T-helper 1 cell treated with Interleukin-12 subunit alpha and Interleukin-12 subunit beta and Interleukin-4 antibody, amounts not matched to agents 30 ng/mL and 1 ng/mL, for 36 hours (primary cell): ENCODE measurements around the gene TMEM42. TPM values are rescaled to one million over a fixed set of nuclear protein-coding genes. Genes with fewer than 3 reads are reported as not detected.
"Not testable (repeated sequence)": the region's sequence is repeated elsewhere in the genome, so short reads cannot be mapped to it uniquely, and the experiment has no call there.

Experiments
- intact Hi-C: fragments of 100-400 bp; cut with micrococcal nuclease; formaldehyde crosslinking; loops from one replicate; pipeline ENCODE4 v1.15.1; 2024
- total RNA-seq: library from RNA; stranded (reverse); gene quantifications from 2 replicates; pipeline ENCODE4 v1.2.3, GENCODE V29; 2022

The TMEM42 gene
- 10.5 and 11.1 TPM in 2 replicates for total RNA-seq

GRCh38 chr3:44861412-44862225, at the start of gene TMEM42:
Gene TMEM42, plus strand, starts transcription at chr3:44861912. Its CDS starts 13 bp downstream, at chr3:44861925.
- intact Hi-C loops = loop anchor here (1.0 to 10.0 kb wide), 10 partner anchors 100 to 1169 kb away; partner anchors contain the start of genes ABHD5, EXOSC7, KIAA1143 and KIF15

GRCh38 chr3:44814751-44815150, 47.0 kb upstream of the TMEM42 start:
- intact Hi-C loops = no loop called here

DNA sequence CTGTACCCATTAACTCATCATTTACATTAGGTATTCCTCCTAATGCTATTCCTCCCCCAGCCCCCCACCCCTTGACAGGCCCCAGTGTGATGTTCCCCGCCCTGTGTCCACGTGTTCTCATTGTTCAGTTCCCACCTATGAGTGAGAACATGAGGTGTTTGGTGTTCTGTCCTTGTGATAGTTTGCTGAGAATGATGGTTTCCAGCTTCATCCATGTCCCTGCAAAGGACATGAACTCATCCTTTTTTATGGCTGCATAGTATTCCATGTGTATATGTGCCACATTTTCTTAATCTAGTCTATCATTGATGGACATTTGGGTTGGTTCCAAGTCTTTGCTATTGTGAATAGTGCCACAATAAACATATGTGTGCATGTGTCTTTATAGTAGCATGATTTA, 45.4 kb upstream of the TMEM42 start:
- intact Hi-C loops = not testable (repeated sequence)

DNA sequence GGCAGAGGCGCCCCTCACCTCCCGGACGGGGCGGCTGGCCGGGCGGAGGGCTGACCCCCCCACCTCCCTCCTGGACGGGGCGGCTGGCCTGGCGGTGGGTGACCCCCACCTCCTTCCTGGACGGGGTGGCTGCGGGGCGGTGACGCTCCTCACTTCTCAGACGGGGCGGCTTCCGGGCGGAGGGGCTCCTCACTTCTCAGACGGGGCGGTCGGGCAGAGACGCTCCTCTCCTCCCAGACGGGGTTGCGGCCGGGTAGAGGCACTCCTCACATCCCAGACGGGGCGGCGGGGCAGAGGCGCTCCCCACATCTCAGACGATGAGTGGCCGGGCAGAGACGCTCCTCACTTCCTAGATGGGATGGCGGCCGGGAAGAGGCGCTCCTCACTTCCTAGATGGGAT, 40.5 kb upstream of the TMEM42 start:
- intact Hi-C loops = not testable (repeated sequence)

GRCh38 chr3:44825264-44825925, 36.3 kb upstream of the TMEM42 start:
- intact Hi-C loops = no loop called here

DNA sequence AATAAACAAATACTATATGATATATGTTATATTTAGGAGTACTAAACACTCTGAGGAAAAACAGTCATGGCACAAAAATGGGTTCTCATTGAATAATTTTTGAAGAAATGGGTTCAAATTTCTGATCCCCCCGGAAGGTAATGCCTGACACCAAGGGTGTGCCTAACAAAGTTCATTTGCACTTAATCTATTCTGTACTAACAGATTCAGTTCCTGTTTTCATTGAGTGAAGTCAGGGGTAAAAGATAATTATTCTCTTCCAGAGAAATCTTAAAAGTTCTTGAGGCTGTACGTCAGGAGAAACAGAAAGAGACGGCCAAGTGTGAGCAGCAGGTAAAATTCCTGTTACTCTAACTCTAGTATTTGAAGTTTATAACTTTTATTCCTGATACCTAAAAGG, 34.5 kb upstream of the TMEM42 start:
- intact Hi-C loops = no loop called here

DNA sequence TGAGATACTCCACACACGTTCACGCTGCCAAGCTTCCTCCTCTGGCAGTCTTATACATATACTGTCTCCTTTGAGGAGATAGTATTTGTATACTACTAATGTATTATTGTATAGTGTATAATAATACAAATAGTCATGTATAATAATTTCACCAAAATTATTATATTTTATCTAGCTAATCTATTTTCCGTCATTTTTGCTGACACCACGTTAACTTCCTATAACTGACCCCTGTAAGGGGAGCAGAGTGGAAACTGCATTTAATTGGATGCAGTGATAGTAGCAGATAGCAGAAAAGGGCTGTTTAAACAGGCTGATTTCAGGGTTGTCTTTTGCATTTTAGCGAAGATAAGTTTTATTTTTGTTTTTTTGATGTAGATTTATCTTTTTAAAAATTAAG, 30.5 kb upstream of the TMEM42 start:
- intact Hi-C loops = no loop called here

- intact Hi-C loops = no loop called here
These were observed 29.7 kb upstream of the TMEM42 start for GRCh38 chr3:44832032-44832431.

DNA sequence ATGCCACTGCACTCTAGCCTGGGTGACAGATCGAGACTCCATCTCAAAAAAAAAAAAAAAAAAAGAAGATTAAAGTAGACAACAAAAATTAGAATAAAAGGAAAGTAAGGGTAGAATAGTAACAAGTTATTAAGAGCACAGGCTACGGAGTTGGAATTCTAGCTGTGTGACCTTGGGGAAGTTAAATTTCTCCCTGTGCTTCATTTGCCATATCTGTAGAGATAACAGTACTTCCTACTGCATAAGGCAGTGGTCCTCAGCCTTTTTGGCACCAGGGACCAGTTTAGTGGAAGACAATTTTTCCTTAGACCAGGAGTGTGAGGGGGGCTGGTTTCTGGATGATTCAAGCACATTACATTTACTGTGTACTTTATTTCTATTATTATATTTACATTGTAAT, 28.7 kb upstream of the TMEM42 start:
- intact Hi-C loops = no loop called here

DNA sequence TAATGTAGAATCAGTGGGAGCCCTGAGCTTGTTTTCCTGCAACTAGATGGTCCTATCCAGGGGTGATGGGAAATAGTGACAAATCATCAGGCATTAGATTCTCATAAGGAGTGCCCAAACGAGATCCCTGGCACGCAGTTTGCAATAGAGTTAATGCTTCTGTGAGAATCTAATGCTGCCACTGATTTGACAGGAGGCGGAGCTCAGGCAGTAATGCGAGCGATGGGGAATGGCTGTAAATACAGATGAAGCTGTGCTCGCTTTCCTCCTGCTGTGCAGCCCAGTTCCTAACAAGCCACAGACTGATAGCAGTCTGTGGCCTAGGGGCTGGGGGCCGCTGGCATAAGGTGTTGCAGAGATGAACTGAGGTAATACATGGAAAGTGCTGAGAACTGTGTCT, 28.3 kb upstream of the TMEM42 start:
- intact Hi-C loops = no loop called here

- intact Hi-C loops = no loop called here
These were observed 26.0 kb upstream of the TMEM42 start for GRCh38 chr3:44835684-44836083.

DNA sequence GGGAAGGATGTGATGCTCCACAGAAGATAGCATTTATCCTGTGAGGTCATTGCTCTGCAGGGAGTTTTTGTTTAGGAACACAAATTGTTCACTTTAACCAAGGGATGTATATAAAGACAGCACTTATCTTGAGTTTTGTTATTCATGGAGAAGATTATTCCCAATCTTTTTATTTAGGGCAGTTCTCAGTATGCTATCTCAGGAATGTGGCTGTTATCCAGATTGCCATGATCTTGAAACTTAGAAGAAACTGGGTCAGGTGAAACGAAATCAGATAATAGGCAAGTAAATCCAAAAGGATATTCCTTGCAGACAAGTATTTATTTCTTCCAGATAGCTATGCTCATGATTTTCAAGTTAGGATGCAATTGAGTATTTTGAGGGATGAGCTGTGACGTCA, 19.3 kb upstream of the TMEM42 start:
- intact Hi-C loops = no loop called here

GRCh38 chr3:44845528-44846520, 15.9 kb upstream of the TMEM42 start:
- intact Hi-C loops = no loop called here

DNA sequence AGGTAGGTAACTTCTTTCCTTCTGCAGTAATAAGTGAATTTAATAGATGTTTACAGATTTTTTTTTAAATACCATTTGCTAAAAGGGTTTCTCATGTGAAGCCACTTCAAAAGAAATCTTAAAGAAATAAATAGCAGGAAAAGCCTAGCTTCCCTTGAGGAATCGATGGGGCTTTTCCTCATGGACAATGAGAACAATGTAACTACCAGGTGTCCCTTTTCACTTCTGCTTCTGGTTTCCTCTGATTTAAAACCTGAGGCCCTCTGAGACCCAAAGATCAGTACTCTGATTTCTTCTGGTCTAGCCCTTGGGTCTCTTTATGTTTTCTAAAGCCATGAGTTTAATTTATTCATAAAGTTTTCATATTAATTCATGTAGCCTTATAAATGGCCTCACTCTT, 13.1 kb upstream of the TMEM42 start:
- intact Hi-C loops = no loop called here

DNA sequence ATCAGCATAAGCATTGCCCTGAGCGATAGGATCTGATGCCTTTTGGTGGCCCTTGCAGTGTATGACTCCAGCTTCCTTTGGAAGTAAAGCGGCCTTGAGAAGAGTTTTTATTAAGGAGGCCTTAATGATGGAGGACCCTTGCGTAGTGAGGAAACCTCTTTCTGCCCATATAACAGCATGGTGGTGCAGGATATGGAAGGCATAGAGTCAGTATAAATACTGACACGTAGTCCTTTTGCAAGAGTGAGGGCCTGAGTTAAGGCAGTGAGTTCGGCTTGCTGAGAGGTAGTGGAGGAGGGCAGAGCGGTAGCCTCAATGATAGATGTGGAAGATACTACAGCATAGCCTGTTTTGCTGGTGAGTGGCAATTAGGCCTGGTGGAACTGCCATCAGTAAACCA, 5.0 kb upstream of the TMEM42 start:
- intact Hi-C loops = not testable (repeated sequence)

GRCh38 chr3:44860117-44860516, 1.6 kb upstream of the TMEM42 start:
- intact Hi-C loops = loop anchor here (2.0 to 10.0 kb wide), 4 partner anchors 117 to 1168 kb away; partner anchors contain the start of genes ABHD5, EXOSC7, SACM1L and ZDHHC3

- intact Hi-C loops = loop anchor here (2.0 to 10.0 kb wide), 3 partner anchors 385 to 1170 kb away; partner anchors contain the start of genes ABHD5, SACM1L and ZNF445
These were observed 520 bp downstream of the TMEM42 start for GRCh38 chr3:44862226-44862637.

GRCh38 chr3:44865272-44866035, 3.7 kb downstream of the TMEM42 start:
- intact Hi-C loops = loop anchor here (10.0 kb wide), 1 partner anchor 819 kb away; the partner anchor contains the start of gene SACM1L

DNA sequence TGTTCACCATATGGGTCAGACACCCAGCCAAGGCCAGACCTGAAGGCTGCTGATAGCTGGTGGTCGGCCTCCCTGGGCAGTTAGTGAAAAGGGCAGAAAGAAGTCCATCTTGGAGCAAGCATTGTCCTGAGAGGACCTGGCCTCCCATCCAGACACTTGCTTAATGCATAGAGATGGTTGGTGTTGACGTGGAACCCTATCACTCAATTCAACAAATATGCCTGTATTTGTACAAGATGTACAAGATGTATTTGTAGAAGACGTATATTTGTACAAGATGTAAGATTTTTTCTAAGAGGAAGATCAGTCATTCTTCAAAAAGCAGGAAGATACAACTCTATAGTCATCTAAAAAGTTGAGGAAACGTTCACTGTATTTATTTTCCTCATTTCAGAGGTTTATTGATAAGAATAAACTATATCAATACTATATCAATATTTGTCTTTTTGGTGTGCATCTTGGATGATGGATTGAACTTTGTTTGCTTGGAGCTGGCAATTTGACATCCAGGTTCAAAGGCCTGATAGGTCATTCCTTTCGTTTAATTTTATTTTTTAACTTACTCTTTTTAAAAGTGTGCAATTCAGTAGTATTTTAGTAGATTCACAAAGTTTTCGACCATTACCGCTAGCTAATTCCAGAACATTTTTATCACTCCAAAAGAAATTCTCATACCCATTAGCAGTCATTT, 5.9 kb downstream of the TMEM42 start:
- intact Hi-C loops = loop anchor here (10.0 kb wide), 1 partner anchor 817 kb away; the partner anchor contains the start of gene SACM1L
